HG03060 (cell line): ENCODE results near the gene PHRF1.
A peak's percentile ranks its signal among the peaks of the same experiment; 100 is the strongest.

Source experiments
- ATAC-seq: cut with Tn5 transposase; IDR thresholded peaks from one replicate; pipeline ENCODE4 v1.9.1; 2021; ENCODE audit warnings: low read depth, moderate number of reproducible peaks; ENCODE audit not compliant: unreplicated experiment

PHRF1 gene

GRCh38 chr11:575996-576768 is at the start of gene PHRF1:
TSS of gene PHRF1 (plus strand) at chr11:576470. CDS start at chr11:581513, 5,043 bp downstream.
- peak; percentile 59 for ATAC-seq

- no peak for ATAC-seq
These were observed 48.0 kb upstream of the PHRF1 start for GRCh38 chr11:528166-528814.

- ATAC-seq = no peak
These were observed 47.2 kb upstream of the PHRF1 start for GRCh38 chr11:528815-529727.

- ATAC-seq = no peak
These were observed 46.4 kb upstream of the PHRF1 start for GRCh38 chr11:529728-530411.

- no peak for ATAC-seq
These were observed 45.1 kb upstream of the PHRF1 start for GRCh38 chr11:530960-531831.

- ATAC-seq = no peak
These were observed 44.2 kb upstream of the PHRF1 start for GRCh38 chr11:531919-532526.

- no peak for ATAC-seq
These were observed 43.7 kb upstream of the PHRF1 start for GRCh38 chr11:532527-532985.

- no peak for ATAC-seq
These were observed 43.2 kb upstream of the PHRF1 start for GRCh38 chr11:532986-533585.

GRCh38 chr11:533586-534395 is 42.5 kb upstream of the PHRF1 start:
- no peak for ATAC-seq

- ATAC-seq = no peak
These were observed 41.7 kb upstream of the PHRF1 start for GRCh38 chr11:534396-535209.

GRCh38 chr11:535210-535518 is 41.1 kb upstream of the PHRF1 start:
- no peak for ATAC-seq

GRCh38 chr11:535519-536454 is 40.5 kb upstream of the PHRF1 start, which contains the start of gene HRAS:
TSS of gene HRAS (minus strand) at chr11:535576.
- ATAC-seq = no peak

GRCh38 chr11:536841-537621 is 39.2 kb upstream of the PHRF1 start, which contains the start of gene LRRC56:
TSS of gene LRRC56 (plus strand) at chr11:537527. CDS start at chr11:540685, 3,158 bp downstream.
- peak; percentile 65 for ATAC-seq

- ATAC-seq = no peak
These were observed 38.4 kb upstream of the PHRF1 start for GRCh38 chr11:537622-538430.
